ENCODE results near the gene PREPL.

- TF ChIP-seq CTCF (IDR thresholded peaks at IDR 0.05; ENCODE audit: low read depth, low read length) (no peak), EZH2phosphoT487 (IDR thresholded peaks at IDR 0.05; ENCODE audit: low read depth) (no peak)
Measured at GRCh38 chr2:44310287-44310686, 51.0 kb downstream of the PREPL start.
